B cell (primary cell): ENCODE measurements around the gene SMIM41.

Source experiments
- CTCF ChIP-seq: fragments of 200-600 bp; IDR thresholded peaks from one replicate; pipeline ENCODE4 v1.8.0; 2022; ENCODE audit warnings: antibody characterized with exemption, mild to moderate bottlenecking
- EZH2 ChIP-seq: IDR thresholded peaks from 2 replicates; pipeline ENCODE4 v1.6.1; 2012; ENCODE audit warnings: borderline replicate concordance, low read depth, mild to moderate bottlenecking, moderate library complexity, low read length; ENCODE audit not compliant: insufficient read depth, poor library complexity, severe bottlenecking

- no peak for TF ChIP-seq CTCF
- no peak for TF ChIP-seq EZH2
Measured at GRCh38 chr12:52038447-52038846, 41.1 kb upstream of the SMIM41 start.
